HG03095 (cell line): ENCODE data around the gene DGCR6L.
"Not testable (repeated sequence)": the region's sequence is repeated elsewhere in the genome, so short reads cannot be mapped to it uniquely, and the experiment has no call there.

Experiments used
- ATAC-seq: cut with Tn5 transposase; IDR thresholded peaks from one replicate; pipeline ENCODE4 v1.9.1; 2021; ENCODE audit warnings: moderate library complexity; ENCODE audit not compliant: unreplicated experiment

DGCR6L gene

GRCh38 chr22:20277936-20278635, 41.8 kb downstream of the DGCR6L start:
- not testable (repeated sequence) for ATAC-seq

GRCh38 chr22:20276468-20276867, 43.4 kb downstream of the DGCR6L start:
- ATAC-seq = no peak

DNA sequence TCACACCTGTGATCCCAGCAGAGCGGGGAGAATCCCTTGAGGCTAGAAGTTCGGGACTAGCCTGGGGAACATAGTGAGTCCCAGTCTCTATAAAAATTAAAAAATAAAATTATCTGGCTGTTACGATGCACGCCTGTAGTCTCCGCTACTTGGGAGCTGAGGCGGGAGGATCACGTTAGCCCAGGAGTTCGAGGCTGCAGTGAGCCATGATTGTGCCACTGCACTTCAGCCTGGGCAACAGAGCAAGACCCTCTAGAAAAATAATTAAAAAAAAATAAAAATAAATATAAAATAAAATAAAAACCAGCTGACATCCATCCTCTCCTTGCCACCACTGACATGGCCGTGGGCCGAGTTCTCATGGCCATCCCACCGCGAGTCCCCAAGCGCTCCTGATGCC, 44.0 kb downstream of the DGCR6L start:
- no peak for ATAC-seq

- not testable (repeated sequence) for ATAC-seq
Measured at GRCh38 chr22:20275325-20275724, 44.5 kb downstream of the DGCR6L start.

- ATAC-seq = not testable (repeated sequence)
Measured at GRCh38 chr22:20274374-20274773, 45.5 kb downstream of the DGCR6L start.

- no peak for ATAC-seq
Measured at GRCh38 chr22:20273758-20274181, 46.1 kb downstream of the DGCR6L start.

DNA sequence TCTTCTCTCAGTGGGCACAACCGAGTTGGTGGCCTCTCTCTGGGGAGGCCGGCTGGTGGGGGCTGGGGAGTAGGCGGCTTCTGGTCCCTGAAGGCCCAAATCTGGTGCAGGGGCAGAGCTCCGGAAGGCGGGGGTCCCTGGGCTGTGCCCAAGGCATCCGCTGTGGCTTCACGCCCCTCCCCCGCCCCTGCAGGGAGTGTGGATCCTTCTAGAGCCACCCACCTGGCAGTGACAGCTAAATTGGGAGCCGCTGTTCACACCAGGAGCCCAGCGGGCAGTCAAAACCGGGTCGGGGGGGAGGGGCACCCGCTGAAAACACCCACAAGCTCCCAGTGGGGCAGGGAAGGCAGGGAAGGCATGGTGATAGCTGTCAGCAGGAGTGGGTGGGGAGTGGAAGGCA, 47.2 kb downstream of the DGCR6L start:
- no peak for ATAC-seq

DNA sequence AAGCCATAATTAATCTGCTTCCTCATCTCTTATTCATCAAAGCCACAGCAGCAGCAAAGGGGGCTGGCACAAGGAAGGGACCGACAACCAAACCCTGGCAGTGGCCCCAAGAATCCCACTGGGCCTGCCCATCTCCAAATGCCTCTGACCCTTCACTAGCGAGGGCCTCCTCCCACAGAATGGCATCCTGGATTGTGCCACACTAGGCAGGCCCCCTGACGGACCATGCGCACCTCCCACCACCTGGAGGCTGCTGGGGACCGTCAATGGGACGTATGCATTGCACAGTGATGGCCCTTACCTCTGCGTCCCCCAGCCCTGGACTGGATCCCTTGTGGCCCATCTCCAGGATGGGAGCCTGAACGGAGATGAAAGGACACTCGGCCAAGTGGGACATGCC, 47.7 kb downstream of the DGCR6L start:
- ATAC-seq = no peak

- ATAC-seq = no peak
Measured at GRCh38 chr22:20271114-20271994, 48.5 kb downstream of the DGCR6L start.

GRCh38 chr22:20270190-20271113, 49.4 kb downstream of the DGCR6L start:
- not testable (repeated sequence) for ATAC-seq

DNA sequence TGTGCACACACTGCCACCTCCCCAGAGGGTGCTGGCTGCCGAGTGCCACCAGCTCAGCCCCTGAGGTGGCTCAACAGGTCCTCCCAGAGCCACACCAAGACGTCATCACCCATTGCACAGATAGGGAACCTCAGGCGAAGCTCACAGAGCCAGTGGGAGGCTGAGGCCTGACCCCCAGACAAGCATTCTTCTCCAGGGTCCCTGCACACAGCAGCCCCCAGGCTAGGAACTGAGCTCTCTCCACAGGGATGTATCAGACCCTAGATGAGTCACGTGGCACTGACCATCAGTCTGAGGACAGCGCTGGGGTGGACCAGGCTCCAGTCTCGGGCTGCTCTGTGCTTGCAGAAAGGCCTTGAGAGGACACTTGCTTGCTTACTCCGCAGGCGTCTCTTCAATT, 50.2 kb downstream of the DGCR6L start:
- not testable (repeated sequence) for ATAC-seq

DNA sequence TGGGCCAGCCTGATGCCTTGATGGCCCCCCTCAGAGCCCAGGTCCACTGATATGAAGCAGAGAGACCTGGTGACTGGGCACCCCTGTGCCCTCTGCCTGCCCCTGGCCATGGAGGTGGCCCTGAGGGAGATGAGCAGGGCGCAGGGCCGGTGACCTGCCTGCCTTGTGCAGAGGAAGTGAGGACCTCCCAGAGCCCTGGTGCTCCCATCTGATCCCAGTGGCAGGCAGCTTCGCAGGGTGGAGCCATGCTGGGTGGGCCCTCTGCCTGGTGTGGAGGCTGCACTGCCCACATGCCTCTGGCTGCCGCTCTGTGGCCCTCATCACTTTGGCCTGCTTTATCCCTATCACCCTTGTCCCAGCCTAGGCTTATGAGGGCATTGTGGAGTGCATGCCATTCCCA, 50.7 kb downstream of the DGCR6L start:
- ATAC-seq = not testable (repeated sequence)

- ATAC-seq = no peak
Measured at GRCh38 chr22:20268279-20269012, 51.4 kb downstream of the DGCR6L start, which contains the start of gene RTN4R. Gene RTN4R, minus strand, starts transcription at chr22:20268318. Its CDS starts 226 bp downstream, at chr22:20268092.

DNA sequence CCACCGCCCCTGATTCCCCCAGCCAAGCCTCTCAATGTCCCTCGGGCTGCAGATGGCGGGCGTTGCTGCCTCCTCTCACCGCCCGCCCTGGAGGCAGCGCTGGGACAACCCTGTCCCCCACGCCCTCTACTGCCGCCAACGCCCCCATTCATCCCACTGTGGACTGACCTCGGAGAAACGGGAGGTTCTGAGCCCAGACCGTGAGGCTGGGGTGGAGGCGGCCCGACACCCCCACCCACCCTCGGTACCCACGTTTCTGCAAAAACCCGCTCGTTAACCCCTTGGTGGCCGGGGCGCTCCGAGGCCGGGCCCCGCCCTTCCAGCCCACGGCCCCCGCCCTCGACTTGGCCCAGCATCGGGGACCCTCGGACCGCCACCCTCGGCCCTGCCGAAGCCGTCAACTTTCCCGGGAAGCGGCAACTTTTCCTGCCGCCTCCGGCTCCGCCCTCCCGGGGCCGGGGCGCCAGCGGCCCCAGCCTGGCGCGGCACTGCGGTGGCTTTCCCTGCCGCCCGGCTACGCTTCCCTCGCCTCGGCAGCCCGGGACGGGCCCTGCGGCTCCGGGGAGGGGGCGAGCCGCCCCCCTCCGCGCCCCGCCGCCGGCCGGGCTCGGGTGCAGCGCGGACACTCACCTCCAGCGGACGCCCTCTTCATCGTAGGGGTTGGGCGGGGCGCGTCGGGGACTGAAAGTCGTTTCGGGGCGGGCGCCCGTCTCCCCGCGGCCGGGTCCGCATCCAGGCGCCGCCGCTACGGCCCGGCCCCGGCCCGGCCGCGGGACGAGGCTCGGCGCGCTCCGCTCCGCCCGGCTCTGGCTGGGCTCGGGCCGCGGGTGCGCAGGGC, 52.2 kb downstream of the DGCR6L start:
- no peak for ATAC-seq

DNA sequence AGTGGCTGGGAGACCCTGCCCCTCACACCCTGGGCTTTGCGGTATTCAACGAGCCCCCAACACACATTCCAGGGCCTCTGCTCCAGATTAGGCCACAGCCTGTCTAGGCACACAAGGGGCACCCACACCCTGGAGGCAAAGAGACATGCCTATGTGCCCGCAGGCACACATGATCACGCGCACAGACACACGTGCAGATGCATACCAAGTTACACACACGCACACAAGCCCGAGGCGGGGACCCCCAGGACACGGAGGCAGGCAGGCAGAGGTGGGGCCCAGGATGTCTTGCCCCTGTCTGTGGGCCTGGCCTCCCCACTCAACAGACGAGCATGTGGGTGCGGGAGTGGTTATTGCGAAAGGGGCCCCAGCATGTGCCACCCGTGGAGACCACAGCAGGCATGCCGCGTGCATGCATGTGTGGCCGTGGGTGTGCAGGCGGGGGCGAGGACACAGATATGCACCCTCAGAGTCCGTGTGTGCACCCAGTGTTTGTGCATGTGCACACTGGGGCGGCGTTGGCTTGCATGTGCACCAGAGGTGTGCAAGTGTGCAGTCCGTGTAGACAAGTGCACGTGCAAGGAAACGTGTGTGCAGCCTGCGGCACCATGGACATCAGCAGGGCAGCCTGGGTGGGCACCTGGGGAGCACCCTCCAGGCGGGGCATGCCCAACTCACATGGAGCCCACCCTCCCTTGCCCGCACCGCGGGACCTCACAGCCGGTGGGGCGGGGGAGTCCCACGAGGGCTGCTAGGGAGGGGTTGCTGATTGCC, 53.0 kb downstream of the DGCR6L start:
- not testable (repeated sequence) for ATAC-seq

- not testable (repeated sequence) for ATAC-seq
Measured at GRCh38 chr22:20265772-20266666, 53.8 kb downstream of the DGCR6L start.

DNA sequence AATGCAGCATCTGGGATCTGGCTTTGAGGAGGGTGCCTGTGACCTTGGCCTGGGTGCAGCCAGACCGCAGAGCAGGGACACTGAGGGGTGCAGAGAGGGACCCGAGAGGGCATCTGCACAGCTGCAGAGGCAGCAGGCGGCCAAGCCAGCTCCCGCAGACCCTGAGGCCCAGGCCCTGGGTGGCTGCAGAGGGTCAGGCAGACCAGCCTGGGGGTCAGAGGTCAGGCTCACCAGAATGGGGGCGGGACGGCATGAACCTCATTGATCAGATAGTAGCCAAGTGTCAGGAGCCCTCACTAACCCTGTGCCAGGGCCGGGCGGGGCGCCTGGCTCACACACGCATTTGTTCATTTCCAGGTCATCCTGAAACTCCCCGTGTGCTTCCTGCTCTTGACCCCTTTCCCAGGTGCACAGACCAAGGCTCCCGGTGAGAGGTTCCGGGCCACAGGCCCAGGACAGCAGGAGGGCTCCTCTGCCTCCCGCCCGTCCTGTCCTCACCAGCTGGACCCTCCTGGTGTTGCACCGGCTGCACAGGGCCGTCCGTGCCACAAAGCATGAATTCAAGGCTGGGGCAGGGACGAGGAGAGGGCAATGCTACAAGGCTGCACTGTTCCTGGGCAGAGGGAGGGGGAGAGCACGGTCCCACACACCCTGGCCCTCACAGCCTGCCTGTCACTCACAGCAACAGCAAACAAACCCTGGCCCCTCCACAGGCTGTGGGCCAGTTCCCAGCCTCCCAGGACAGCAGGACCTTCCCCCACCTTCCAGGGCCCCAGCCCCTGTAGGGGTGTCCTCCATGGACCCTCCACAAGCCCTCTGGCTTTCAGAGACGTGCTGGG, 55.0 kb downstream of the DGCR6L start:
- no peak for ATAC-seq
